Raji (cell line): Measurements from ENCODE around the gene ARHGEF7.

Experiments used
- POLR2A ChIP-seq: IDR thresholded peaks from 2 replicates; pipeline ENCODE4 v1.6.1; 2011; ENCODE audit warnings: low read depth, low read length, control low read depth; ENCODE audit not compliant: insufficient read depth

Gene ARHGEF7

GRCh38 chr13:111115061-111115964 is at the start of gene ARHGEF7:
Gene ARHGEF7 (plus strand): TSS chr13:111115310. CDS start chr13:111115527, 217 bp downstream.
- no peak for TF ChIP-seq POLR2A

- no peak for TF ChIP-seq POLR2A
Observed at GRCh38 chr13:111065698-111066097, 49.4 kb upstream of the ARHGEF7 start.

GRCh38 chr13:111066544-111066943 is 48.6 kb upstream of the ARHGEF7 start:
- no peak for TF ChIP-seq POLR2A

- no peak for TF ChIP-seq POLR2A
Observed at GRCh38 chr13:111068009-111068350, 47.1 kb upstream of the ARHGEF7 start.

GRCh38 chr13:111074826-111075225 is 40.3 kb upstream of the ARHGEF7 start:
- no peak for TF ChIP-seq POLR2A

- no peak for TF ChIP-seq POLR2A
Observed at GRCh38 chr13:111076155-111077013, 38.7 kb upstream of the ARHGEF7 start.

GRCh38 chr13:111079375-111079774 is 35.7 kb upstream of the ARHGEF7 start:
- TF ChIP-seq POLR2A: no peak

GRCh38 chr13:111080642-111081041 is 34.5 kb upstream of the ARHGEF7 start:
- no peak for TF ChIP-seq POLR2A

- TF ChIP-seq POLR2A: no peak
Observed at GRCh38 chr13:111082240-111082639, 32.9 kb upstream of the ARHGEF7 start.

- TF ChIP-seq POLR2A: no peak
Observed at GRCh38 chr13:111090169-111090568, 24.9 kb upstream of the ARHGEF7 start.

- no peak for TF ChIP-seq POLR2A
Observed at GRCh38 chr13:111092685-111093084, 22.4 kb upstream of the ARHGEF7 start.

GRCh38 chr13:111093136-111093535 is 22.0 kb upstream of the ARHGEF7 start:
- TF ChIP-seq POLR2A: no peak

GRCh38 chr13:111093634-111094033 is 21.5 kb upstream of the ARHGEF7 start:
- no peak for TF ChIP-seq POLR2A

- no peak for TF ChIP-seq POLR2A
Observed at GRCh38 chr13:111095031-111095840, 19.9 kb upstream of the ARHGEF7 start.

GRCh38 chr13:111095911-111096501 is 19.1 kb upstream of the ARHGEF7 start:
- no peak for TF ChIP-seq POLR2A
